Lung (tissue), 12 donors: ENCODE results near the gene ARMH2. TPM values are rescaled to one million over a fixed set of nuclear protein-coding genes. Genes with fewer than 3 reads are reported as not detected.

Experiments used
- ATAC-seq: fragments of 200-7000 bp; cut with Tn5 transposase; one replicate; pipeline ENCODE4 v1.9.1; 2020; ENCODE audit warnings: moderate number of reproducible peaks; ENCODE audit not compliant: insufficient read depth, low FRiP score
- DNase-seq, 3 donors: peaks; one replicate each; pipeline ENCODE4 v3.0.0-alpha.2; 2013 to 2017
- H3K27ac ChIP-seq, 2 donors: one replicate each; pipeline ENCODE4 v1.5.1; 2013; ENCODE audit warnings: mild to moderate bottlenecking in 2 of 2, moderate library complexity in 2 of 2, control low read depth in 1 of 2, inconsistent platforms in 1 of 2, low read depth in 1 of 2, low read length in 1 of 2
- H3K27me3 ChIP-seq, 3 donors: one replicate each; pipeline ENCODE4 v1.5.1; 2013; ENCODE audit warnings: low read length in 2 of 3; ENCODE audit not compliant: control insufficient read depth in 3 of 3, insufficient read depth in 3 of 3
- H3K36me3 ChIP-seq, 4 donors: one replicate each; pipeline ENCODE4 v1.5.1; 2013; ENCODE audit warnings: low read length in 4 of 4, mild to moderate bottlenecking in 1 of 4, moderate library complexity in 1 of 4; ENCODE audit not compliant: control insufficient read depth in 4 of 4, insufficient read depth in 4 of 4
- H3K4me1 ChIP-seq, 5 donors: one replicate each; pipeline ENCODE4 v1.5.1; 2013; ENCODE audit warnings: low read length in 5 of 5, mild to moderate bottlenecking in 2 of 5, moderate library complexity in 1 of 5; ENCODE audit not compliant: control insufficient read depth in 5 of 5, insufficient read depth in 5 of 5
- H3K4me3 ChIP-seq: one replicate; pipeline ENCODE4 v1.5.1; 2013; ENCODE audit warnings: mild to moderate bottlenecking, control low read depth, moderate library complexity
- H3K9ac ChIP-seq, 2 donors: one replicate each; pipeline ENCODE4 v1.5.1; 2013; ENCODE audit warnings: low read length in 2 of 2, control low read depth in 1 of 2; ENCODE audit not compliant: insufficient read depth in 1 of 2
- H3K9me3 ChIP-seq, 4 donors: one replicate each; pipeline ENCODE4 v1.5.1; 2013; ENCODE audit warnings: low read length in 3 of 4, mild to moderate bottlenecking in 1 of 4, moderate library complexity in 1 of 4; ENCODE audit not compliant: control insufficient read depth in 4 of 4, insufficient read depth in 3 of 4
- CTCF ChIP-seq: IDR thresholded peaks from 2 replicates; pipeline ENCODE4 v1.5.1; 2012; ENCODE audit warnings: mild to moderate bottlenecking; ENCODE audit errors: control extremely low read depth, extremely low read depth
- WGBS, 2 donors: extraction: QIAGEN DNeasy Blood & Tissue Kit; methylation state at CpG; one replicate each; pipeline ENCODE4 v1.1.7; 2013; 5-methylcytosine and 5-hydroxymethylcytosine counted together
- polyA plus RNA-seq, 2 donors: library from polyadenylated mRNA; stranded (reverse); fragments of 200-250 nt; gene quantifications; one replicate each; pipeline ENCODE4 v1.2.1, GENCODE V29; 2013
- total RNA-seq, 2 donors: library from RNA; depleted of rRNA in 1 of 2; stranded (reverse); fragments of >200 nt in 1 of 2; gene quantifications; one replicate each; pipeline ENCODE4 v1.2.1, GENCODE V29; 2014 to 2021
- donor health status: control.
- donor health status: control.
- donor health status: Bipolar disorder and iron deficiency.
- donor health status: healthy.
- donor health status: DM: yes; HTN: yes; CAD: no.

Gene ARMH2
- total and polyA plus RNA-seq, 4 donors: 0.56 to 3.2 (median 1.3) TPM

- Histone ChIP-seq H3K9ac (no peak overlapping the region), H3K4me3 (no peak overlapping the region), H3K36me3 (peaks cover 0 to 17% (median 0%) of the 10 kb centered on the region in 4 donors), H3K27me3 (no peaks in the 10 kb centered on the region), H3K9me3 (peaks cover 0 to 3% (median 0%) of the 10 kb centered on the region in 4 donors), H3K27ac (no peak overlapping the region), H3K4me1 (peaks cover 0 to 3% (median 0%) of the 10 kb centered on the region in 5 donors)
- no peak for ATAC-seq
- DNase-seq: no peak
- WGBS, 2 donors: 88 to 89% methylated on average over 4 of the region's 4 CpGs
- no peak for TF ChIP-seq CTCF
Observed at GRCh38 chr6:24845578-24845977, 46.9 kb upstream of the ARMH2 start.

- WGBS, 2 donors: 92 to 95% methylated on average over 6 of the region's 6 CpGs
- no peak for ATAC-seq
- no peak for DNase-seq
- H3K9me3 ChIP-seq: peaks cover 0 to 3% (median 0%) of the 10 kb centered on the region in 4 donors
- H3K4me3 ChIP-seq: no peak overlapping the region
- TF ChIP-seq CTCF: no peak
- peaks cover 0 to 3% (median 0%) of the 10 kb centered on the region in 5 donors for H3K4me1 ChIP-seq
- peaks cover 0 to 13% (median 0%) of the 10 kb centered on the region in 4 donors for H3K36me3 ChIP-seq
- H3K27me3 ChIP-seq: no peaks in the 10 kb centered on the region
- no peak overlapping the region for H3K27ac ChIP-seq
- H3K9ac ChIP-seq: no peak overlapping the region
Observed at GRCh38 chr6:24844903-24845302, 46.2 kb upstream of the ARMH2 start.

GRCh38 chr6:24844061-24844460 lies 45.3 kb upstream of the ARMH2 start:
- DNase-seq (no peak), ATAC-seq (no peak)
- no peaks in the 10 kb centered on the region for H3K27me3 ChIP-seq
- TF ChIP-seq CTCF: no peak
- H3K36me3 ChIP-seq: peaks cover 0 to 12% (median 0%) of the 10 kb centered on the region in 4 donors
- no peak overlapping the region for H3K27ac ChIP-seq
- H3K4me1 ChIP-seq: peaks cover 0 to 3% (median 0%) of the 10 kb centered on the region in 5 donors
- H3K9ac ChIP-seq: no peak overlapping the region
- H3K4me3 ChIP-seq: no peak overlapping the region
- peaks cover 0 to 3% (median 0%) of the 10 kb centered on the region in 4 donors for H3K9me3 ChIP-seq
- WGBS, 2 donors: 92 to 97% methylated on average over 1 of the region's 1 CpG

GRCh38 chr6:24840187-24840586 lies 41.5 kb upstream of the ARMH2 start:
- Histone ChIP-seq H3K27ac (no peak overlapping the region), H3K27me3 (no peaks in the 10 kb centered on the region), H3K4me3 (no peak overlapping the region), H3K9ac (no peak overlapping the region), H3K36me3 (peaks cover 0 to 8% (median 0%) of the 10 kb centered on the region in 4 donors), H3K4me1 (peaks cover 0 to 6% (median 0%) of the 10 kb centered on the region in 5 donors), H3K9me3 (no peaks in the 10 kb centered on the region)
- no peak for DNase-seq
- no peak for ATAC-seq
- no peak for TF ChIP-seq CTCF
- WGBS, 2 donors: 78 to 93% methylated on average over 2 of the region's 2 CpGs
